ENCODE data around the gene ANXA10. TPM values are rescaled to one million over a fixed set of nuclear protein-coding genes. Genes with fewer than 3 reads are reported as not detected.

The ANXA10 gene
- total RNA-seq, 1 experiment from 2014 or later = 1.7 TPM

Other genes with a start within 250 kb of the ANXA10 start
- 20.0 and 30.2 TPM in 2 replicates for gene DDX60, start 226.2 kb downstream of the ANXA10 start, total RNA-seq (2014; rRNA removed; shearing (Covaris generic))